Keratinocyte (primary cell): ENCODE measurements around the gene TUBA4B. TPM values are rescaled to one million over a fixed set of nuclear protein-coding genes. Genes with fewer than 3 reads are reported as not detected.

Source experiments
- DNase-seq: peaks from one replicate; pipeline ENCODE4 v3.0.0-alpha.2; 2011; ENCODE audit warnings: low read depth, missing footprints, low spot score
- FAIRE-seq: peaks from 2 replicates; lab custom pipeline; 2011; peaks lifted over from hg19 to GRCh38; lab: Jason Lieb, UNC
- H2AFZ ChIP-seq: 2 replicates; pipeline ENCODE4 v1.6.0; 2012; ENCODE audit warnings: low read length, control low read depth, inconsistent platforms; ENCODE audit not compliant: control insufficient read depth
- H3K27ac ChIP-seq: 2 replicates; pipeline ENCODE4 v1.5.1; 2011; ENCODE audit warnings: low read length; ENCODE audit not compliant: control insufficient read depth, insufficient read depth
- H3K27me3 ChIP-seq: 3 replicates; pipeline ENCODE4 v1.6.0; 2011; ENCODE audit warnings: low read length; ENCODE audit not compliant: control insufficient read depth, insufficient read depth; ENCODE audit errors: extremely low read depth
- H3K36me3 ChIP-seq, 2 experiments: 2 replicates in 1 of 2; 3 replicates in 1 of 2; pipeline ENCODE4 v1.5.1; 2011; ENCODE audit warnings: low read length in 2 of 2, mild to moderate bottlenecking in 1 of 2; ENCODE audit not compliant: control insufficient read depth in 2 of 2, insufficient read depth in 2 of 2; ENCODE audit errors: extremely low read depth in 1 of 2
- H3K4me1 ChIP-seq: 3 replicates; pipeline ENCODE4 v1.5.1; 2011; ENCODE audit warnings: low read length; ENCODE audit not compliant: control insufficient read depth, insufficient read depth; ENCODE audit errors: extremely low read depth
- H3K4me2 ChIP-seq: 3 replicates; pipeline ENCODE4 v1.6.0; 2011; ENCODE audit warnings: low read depth, low read length; ENCODE audit not compliant: control insufficient read depth, insufficient read depth; ENCODE audit errors: extremely low read depth
- H3K4me3 ChIP-seq, 3 experiments: fragments of 200-600 bp in 1 of 3; sonication (generic) in 1 of 3; 2 replicates in 2 of 3; 3 replicates in 1 of 3; pipeline ENCODE4 v1.5.1; 2011 to 2016; ENCODE audit warnings: low read length in 3 of 3, mild to moderate bottlenecking in 3 of 3, control low read depth in 2 of 3, inconsistent platforms in 1 of 3, low read depth in 1 of 3, mixed read lengths in 1 of 3, mixed run types in 1 of 3, moderate library complexity in 1 of 3; ENCODE audit not compliant: control insufficient read depth in 2 of 3, insufficient read depth in 2 of 3; ENCODE audit errors: extremely low read depth in 1 of 3
- H3K79me2 ChIP-seq: 2 replicates; pipeline ENCODE4 v1.6.0; 2012; ENCODE audit warnings: low read length; ENCODE audit not compliant: control insufficient read depth, insufficient read depth
- H3K9ac ChIP-seq: 3 replicates; pipeline ENCODE4 v1.6.0; 2011; ENCODE audit warnings: low read length; ENCODE audit not compliant: control insufficient read depth, insufficient read depth; ENCODE audit errors: extremely low read depth
- H3K9me1 ChIP-seq: 3 replicates; pipeline ENCODE4 v1.6.0; 2011; ENCODE audit warnings: low read length; ENCODE audit not compliant: control insufficient read depth, insufficient read depth; ENCODE audit errors: extremely low read depth
- H3K9me3 ChIP-seq: 2 replicates; pipeline ENCODE4 v1.5.1; 2012; ENCODE audit warnings: low read depth, low read length; ENCODE audit not compliant: control insufficient read depth
- H4K20me1 ChIP-seq: 3 replicates; pipeline ENCODE4 v1.6.0; 2011; ENCODE audit warnings: low read length; ENCODE audit not compliant: control insufficient read depth, insufficient read depth; ENCODE audit errors: extremely low read depth
- EZH2 ChIP-seq: IDR thresholded peaks from one replicate; pipeline ENCODE4 v1.6.1; 2012; ENCODE audit warnings: inconsistent platforms, mild to moderate bottlenecking, low read length, moderate library complexity
- dilution Hi-C: fragments of 300-500 bp; cut with MboI; formaldehyde crosslinking; loops from one replicate; pipeline ENCODE4 v1.7.0; 2020; ENCODE audit warnings: low sequenced_read_pairs; ENCODE audit not compliant: extremely low pct_ligation_motif_present
- polyA plus RNA-seq, 5 experiments: library from polyadenylated mRNA; depleted of rRNA in 3 of 5; stranded (reverse) in 3 of 5; stranded (forward) in 1 of 5; unstranded in 1 of 5; fragments of >200 nt; gene quantifications; 1 replicate in 1 of 5; 2 replicates in 3 of 5; 3 replicates in 1 of 5; pipeline versions ENCODE4 v1.2.1 to v1.2.3, GENCODE V29; 2011 to 2012; ENCODE audit warnings: missing spikeins in 2 of 5, low read depth in 1 of 5, low replicate concordance in 1 of 5
- TF ChIP-seq, protein P1 (sequence below), 3 experiments: IDR thresholded peaks in 1 of 3; conservative IDR thresholded peaks in 1 of 3; optimal IDR thresholded peaks in 1 of 3; 2 replicates in 2 of 3; 3 replicates in 1 of 3; pipeline versions ENCODE3 to v1.5.1; 2011; ENCODE audit warnings: low read length in 3 of 3, mild to moderate bottlenecking in 3 of 3, moderate library complexity in 2 of 3, control low read depth in 1 of 3, inconsistent platforms in 1 of 3; ENCODE audit not compliant: insufficient read depth in 2 of 3; ENCODE audit errors: extremely low read depth in 1 of 3

The TUBA4B gene
- polyA plus RNA-seq, 1 donor (not counting 4 experiments of a cell fraction or from before 2014, with no cell fraction given): not detected

GRCh38 chr2:219266886-219267285, 13.8 kb downstream of the TUBA4B start:
- H3K27me3 ChIP-seq: no peaks in the 10 kb centered on the region
- no peaks in the 10 kb centered on the region for H3K36me3 ChIP-seq
- H3K9ac ChIP-seq: no peak overlapping the region
- H3K4me1 ChIP-seq: peaks cover 13% of the 10 kb centered on the region
- no peaks in the 10 kb centered on the region for H4K20me1 ChIP-seq
- DNase-seq (no peak), FAIRE-seq (no peak)
- no peak overlapping the region for H3K4me2 ChIP-seq
- dilution Hi-C loops: no loop called here
- H3K4me3 ChIP-seq: no peak overlapping the region
- H3K9me3 ChIP-seq: no peaks in the 10 kb centered on the region
- H2AFZ ChIP-seq: no peak overlapping the region
- no peaks in the 10 kb centered on the region for H3K9me1 ChIP-seq
- TF ChIP-seq, protein P1, sequence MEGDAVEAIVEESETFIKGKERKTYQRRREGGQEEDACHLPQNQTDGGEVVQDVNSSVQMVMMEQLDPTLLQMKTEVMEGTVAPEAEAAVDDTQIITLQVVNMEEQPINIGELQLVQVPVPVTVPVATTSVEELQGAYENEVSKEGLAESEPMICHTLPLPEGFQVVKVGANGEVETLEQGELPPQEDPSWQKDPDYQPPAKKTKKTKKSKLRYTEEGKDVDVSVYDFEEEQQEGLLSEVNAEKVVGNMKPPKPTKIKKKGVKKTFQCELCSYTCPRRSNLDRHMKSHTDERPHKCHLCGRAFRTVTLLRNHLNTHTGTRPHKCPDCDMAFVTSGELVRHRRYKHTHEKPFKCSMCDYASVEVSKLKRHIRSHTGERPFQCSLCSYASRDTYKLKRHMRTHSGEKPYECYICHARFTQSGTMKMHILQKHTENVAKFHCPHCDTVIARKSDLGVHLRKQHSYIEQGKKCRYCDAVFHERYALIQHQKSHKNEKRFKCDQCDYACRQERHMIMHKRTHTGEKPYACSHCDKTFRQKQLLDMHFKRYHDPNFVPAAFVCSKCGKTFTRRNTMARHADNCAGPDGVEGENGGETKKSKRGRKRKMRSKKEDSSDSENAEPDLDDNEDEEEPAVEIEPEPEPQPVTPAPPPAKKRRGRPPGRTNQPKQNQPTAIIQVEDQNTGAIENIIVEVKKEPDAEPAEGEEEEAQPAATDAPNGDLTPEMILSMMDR (optimal IDR thresholded peaks at IDR 0.05 in 1 of 3, IDR thresholded peaks at IDR 0.05 in 1 of 3, conservative IDR thresholded peaks at IDR 0.05 in 1 of 3; ENCODE audit: extremely low read depth in 1 of 3, insufficient read depth in 2 of 3, low read length in 3 of 3): no peak
- no peak for TF ChIP-seq EZH2
- no peak overlapping the region for H3K27ac ChIP-seq
- H3K79me2 ChIP-seq: no peaks in the 10 kb centered on the region

- Histone ChIP-seq H3K9me3 (no peaks in the 10 kb centered on the region), H3K4me2 (no peak overlapping the region), H3K9ac (no peak overlapping the region), H3K27me3 (no peaks in the 10 kb centered on the region), H4K20me1 (no peaks in the 10 kb centered on the region), H3K36me3 (no peaks in the 10 kb centered on the region), H3K9me1 (no peaks in the 10 kb centered on the region), H3K4me3 (no peak overlapping the region), H3K79me2 (no peaks in the 10 kb centered on the region), H3K27ac (no peak overlapping the region), H3K4me1 (peaks cover 17% of the 10 kb centered on the region), H2AFZ (no peak overlapping the region)
- DNase-seq: no peak
- dilution Hi-C loops: no loop called here
- no peak for TF ChIP-seq EZH2
- TF ChIP-seq, protein P1 (optimal IDR thresholded peaks at IDR 0.05 in 1 of 3, IDR thresholded peaks at IDR 0.05 in 1 of 3, conservative IDR thresholded peaks at IDR 0.05 in 1 of 3; ENCODE audit: extremely low read depth in 1 of 3, insufficient read depth in 2 of 3, low read length in 3 of 3): no peak
- FAIRE-seq: no peak
Measured at GRCh38 chr2:219268294-219268693, 15.3 kb downstream of the TUBA4B start.
